Thymus (tissue), 11 donors: ENCODE data around the gene TTC8. TPM values are rescaled to one million over a fixed set of nuclear protein-coding genes. Genes with fewer than 3 reads are reported as not detected.
"Not testable (repeated sequence)": the region's sequence is repeated elsewhere in the genome, so short reads cannot be mapped to it uniquely, and the experiment has no call there.

ENCODE experiments used
- DNase-seq, 9 donors: peaks; one replicate each; pipeline ENCODE4 v3.0.0-alpha.2; 2013; ENCODE audit warnings: low spot score in 9 of 9, low read depth in 6 of 9, missing footprints in 1 of 9
- H3K27ac ChIP-seq, 2 donors: one replicate each; pipeline ENCODE4 v1.5.1; 2013; ENCODE audit warnings: control low read depth in 1 of 2, low read depth in 1 of 2, low read length in 1 of 2, mild to moderate bottlenecking in 1 of 2, moderate library complexity in 1 of 2
- H3K27me3 ChIP-seq, 2 donors: one replicate each; pipeline ENCODE4 v1.5.1; 2013; ENCODE audit warnings: low read length in 1 of 2; ENCODE audit not compliant: control insufficient read depth in 2 of 2, insufficient read depth in 1 of 2
- H3K36me3 ChIP-seq, 2 donors: one replicate each; pipeline ENCODE4 v1.5.1; 2013; ENCODE audit warnings: low read length in 1 of 2, mild to moderate bottlenecking in 1 of 2, moderate library complexity in 1 of 2; ENCODE audit not compliant: control insufficient read depth in 2 of 2, insufficient read depth in 2 of 2
- H3K4me1 ChIP-seq, 2 donors: one replicate each; pipeline ENCODE4 v1.5.1; 2013; ENCODE audit warnings: low read length in 2 of 2; ENCODE audit not compliant: control insufficient read depth in 2 of 2, insufficient read depth in 2 of 2
- H3K4me3 ChIP-seq, 2 donors: one replicate each; pipeline ENCODE4 v1.5.1; 2013; ENCODE audit warnings: low read length in 2 of 2, control low read depth in 1 of 2, mild to moderate bottlenecking in 1 of 2
- H3K9me3 ChIP-seq, 2 donors: one replicate each; pipeline ENCODE4 v1.5.1; 2013; ENCODE audit warnings: low read length in 1 of 2, mild to moderate bottlenecking in 1 of 2; ENCODE audit not compliant: control insufficient read depth in 2 of 2, insufficient read depth in 1 of 2
- WGBS: extraction: QIAGEN DNeasy Blood & Tissue Kit; methylation state at CpG from one replicate; pipeline ENCODE4 v1.1.7; 2013; 5-methylcytosine and 5-hydroxymethylcytosine counted together
- polyA plus RNA-seq: library from polyadenylated mRNA; stranded (reverse); fragments of 200-250 nt; gene quantifications from one replicate; pipeline ENCODE4 v1.2.3, GENCODE V29; 2013
- total RNA-seq: library from RNA; stranded (reverse); fragments of 120-200 nt; gene quantifications from one replicate; pipeline ENCODE4 v1.2.4, GENCODE V29; 2013
- donor health status: healthy.

TTC8 gene
- total and polyA plus RNA-seq, 2 donors, result 5.9 to 12.0 TPM

DNA sequence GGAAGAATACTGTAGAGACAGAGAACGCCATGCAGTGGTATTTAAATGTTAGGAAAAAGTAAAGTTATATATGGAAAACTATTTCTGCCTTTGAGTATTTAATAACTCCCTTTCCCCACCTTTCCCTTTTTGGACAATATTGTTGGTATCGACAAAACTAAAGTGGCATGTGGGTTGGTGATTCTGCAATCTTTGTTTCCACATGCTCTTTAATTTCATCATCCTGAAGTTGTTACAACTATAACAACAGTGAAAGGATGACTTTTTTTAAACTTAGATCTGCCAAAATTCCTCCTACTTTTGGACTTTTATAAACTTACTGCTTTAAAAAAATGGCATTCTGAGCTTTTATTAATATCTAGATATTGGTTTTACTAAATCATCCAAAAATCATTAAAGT, 25.3 kb downstream of the TTC8 start:
- no peak overlapping the region for H3K4me3 ChIP-seq
- WGBS, result 97% methylated on average over 2 of the region's 2 CpGs
- H3K4me1 ChIP-seq, result no peaks in the 10 kb centered on the region
- H3K27me3 ChIP-seq, result no peaks in the 10 kb centered on the region
- no peak overlapping the region for H3K27ac ChIP-seq
- no peaks in the 10 kb centered on the region for H3K9me3 ChIP-seq
- H3K36me3 ChIP-seq, result no peaks in the 10 kb centered on the region
- no peak for DNase-seq

DNA sequence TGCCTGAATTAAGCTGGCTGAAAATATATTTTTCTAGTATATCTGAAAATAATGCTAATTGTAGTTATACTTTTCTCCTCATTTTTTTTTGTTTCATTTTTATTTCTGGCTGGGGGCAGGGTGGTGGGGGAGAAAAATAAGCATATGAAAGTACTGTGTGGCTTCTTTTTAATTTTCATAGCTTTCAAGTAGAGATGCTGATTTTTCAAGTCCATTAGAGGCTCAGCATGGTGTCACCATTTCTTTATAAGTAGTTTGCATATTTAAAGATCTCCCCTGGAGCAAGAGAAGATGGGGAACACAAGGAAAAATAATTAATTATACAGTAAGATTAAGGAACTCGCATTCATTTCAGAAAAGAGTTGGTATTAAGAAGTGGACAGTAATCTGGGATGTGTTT, 27.1 kb downstream of the TTC8 start:
- Histone ChIP-seq H3K9me3 (no peaks in the 10 kb centered on the region), H3K4me1 (no peaks in the 10 kb centered on the region), H3K27me3 (no peaks in the 10 kb centered on the region), H3K36me3 (no peaks in the 10 kb centered on the region), H3K27ac (no peak overlapping the region), H3K4me3 (no peak overlapping the region)
- no peak for DNase-seq
- 97% methylated on average over 1 of the region's 1 CpG for WGBS

DNA sequence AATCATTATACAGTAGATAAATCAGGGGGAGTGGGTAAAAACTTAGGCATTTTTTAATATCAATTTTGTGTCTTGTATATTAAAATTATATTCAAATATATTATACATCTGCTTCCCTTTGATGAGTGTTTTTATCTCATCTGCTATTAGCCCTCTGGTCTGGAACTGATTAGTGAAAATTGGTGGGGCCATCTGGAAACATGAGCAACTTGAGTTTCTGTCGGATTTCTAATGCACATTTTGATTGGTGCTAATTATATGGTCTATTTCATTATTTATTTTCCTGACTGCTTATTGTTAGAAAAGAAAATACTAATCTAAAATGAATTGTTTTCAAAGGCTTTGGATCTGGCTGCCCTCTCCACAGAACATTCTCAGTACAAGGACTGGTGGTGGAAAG, 28.2 kb downstream of the TTC8 start:
- Histone ChIP-seq H3K36me3 (no peaks in the 10 kb centered on the region), H3K9me3 (no peaks in the 10 kb centered on the region), H3K4me1 (no peaks in the 10 kb centered on the region), H3K27ac (no peak overlapping the region), H3K27me3 (no peaks in the 10 kb centered on the region), H3K4me3 (no peak overlapping the region)
- DNase-seq, result no peak
- WGBS, result 90% methylated on average over 1 of the region's 1 CpG

DNA sequence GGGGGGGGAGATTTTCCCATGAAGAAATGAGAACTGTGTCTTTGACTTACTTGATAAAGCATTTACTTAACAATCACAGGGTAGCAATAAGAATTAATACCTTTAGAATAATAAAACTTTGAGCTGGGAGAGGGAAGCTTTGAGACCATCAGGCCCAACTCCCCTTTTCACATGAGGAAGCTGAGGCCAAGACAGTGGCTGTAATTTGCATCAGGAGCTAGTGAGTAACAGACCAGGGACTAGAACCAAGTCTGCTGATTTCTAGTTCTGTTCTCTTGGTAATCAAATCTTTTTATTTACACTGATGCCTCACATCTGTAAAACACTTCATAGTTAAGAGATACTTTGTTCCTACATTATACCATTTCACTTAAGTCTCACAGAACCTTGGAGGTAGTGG, 28.7 kb downstream of the TTC8 start:
- DNase-seq, result no peak
- Histone ChIP-seq H3K27ac (no peak overlapping the region), H3K4me1 (no peaks in the 10 kb centered on the region), H3K36me3 (no peaks in the 10 kb centered on the region), H3K27me3 (no peaks in the 10 kb centered on the region), H3K4me3 (no peak overlapping the region), H3K9me3 (no peaks in the 10 kb centered on the region)

DNA sequence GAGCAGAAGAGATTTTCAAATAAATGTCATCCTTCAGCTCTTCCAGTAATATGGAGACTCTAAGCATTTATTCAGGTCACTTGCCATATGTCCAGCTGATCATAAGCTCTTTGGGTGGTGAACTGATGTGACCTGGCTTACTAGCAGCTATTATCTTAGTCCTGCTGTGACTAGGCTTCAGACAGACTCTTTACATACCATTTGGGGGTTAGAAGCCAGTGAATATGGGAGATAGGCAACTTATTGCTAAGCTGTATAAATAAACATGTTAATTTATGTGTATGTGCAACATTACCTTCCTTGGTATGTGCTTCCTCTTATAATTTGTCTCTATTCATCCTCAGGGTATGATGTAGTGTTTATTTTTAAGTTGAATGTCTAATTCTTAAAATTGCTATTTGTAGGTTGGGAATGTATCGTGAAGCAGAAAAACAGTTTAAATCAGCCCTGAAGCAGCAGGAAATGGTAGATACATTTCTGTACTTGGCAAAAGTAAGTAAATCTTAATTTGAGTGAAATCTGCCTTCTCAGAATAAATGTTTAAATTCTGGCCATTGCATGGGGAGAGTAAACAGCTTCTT, 32.4 kb downstream of the TTC8 start:
- DNase-seq, result no peak
- Histone ChIP-seq H3K9me3 (no peaks in the 10 kb centered on the region), H3K36me3 (no peaks in the 10 kb centered on the region), H3K4me1 (no peaks in the 10 kb centered on the region), H3K27me3 (no peaks in the 10 kb centered on the region), H3K27ac (no peak overlapping the region), H3K4me3 (no peak overlapping the region)
- 96% methylated on average over 1 of the region's 1 CpG for WGBS

DNA sequence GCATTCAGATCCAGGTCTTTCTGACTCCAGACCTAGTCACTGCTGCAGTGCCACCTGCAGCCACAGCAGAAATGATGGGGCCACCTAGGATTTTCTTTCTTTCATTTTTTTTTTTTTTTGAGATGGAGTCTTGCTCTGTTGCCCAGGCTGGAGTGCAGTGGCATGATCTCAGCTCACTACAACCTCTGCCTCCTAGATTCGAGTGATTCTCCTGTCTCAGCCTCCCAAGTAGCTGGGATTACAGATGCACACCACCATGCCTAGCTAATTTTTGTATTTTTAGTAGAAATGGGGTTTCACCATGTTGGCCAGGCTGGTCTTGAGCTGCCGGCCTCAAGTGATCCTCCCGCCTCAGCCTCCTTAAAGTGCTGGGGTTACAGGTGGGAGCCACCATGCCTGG, 33.4 kb downstream of the TTC8 start:
- not testable (repeated sequence) for H3K36me3 ChIP-seq, DNase-seq, H3K9me3 ChIP-seq, H3K4me3 ChIP-seq, H3K4me1 ChIP-seq, H3K27ac ChIP-seq, H3K27me3 ChIP-seq
- 97% methylated on average over 3 of the region's 3 CpGs for WGBS

DNA sequence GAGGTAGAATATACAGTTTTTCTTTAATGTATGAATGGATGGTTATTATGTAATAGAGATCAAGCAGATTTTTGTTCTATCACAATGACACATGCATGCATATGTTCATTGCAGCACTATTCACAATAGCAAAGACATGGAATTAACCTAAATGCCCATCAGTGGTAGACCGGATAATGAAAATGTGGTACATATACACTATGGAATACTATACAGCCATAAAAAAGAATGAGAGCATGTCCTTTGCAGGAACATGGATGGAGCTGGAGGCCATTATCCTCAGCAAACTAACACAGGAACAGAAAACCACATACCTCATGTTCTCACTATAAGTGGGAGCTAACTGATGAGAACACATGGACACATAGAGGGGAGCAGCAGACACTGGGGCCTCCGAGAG, 34.7 kb downstream of the TTC8 start:
- H3K4me3 ChIP-seq, H3K27ac ChIP-seq, H3K9me3 ChIP-seq, H3K36me3 ChIP-seq, H3K4me1 ChIP-seq, H3K27me3 ChIP-seq, DNase-seq: not testable (repeated sequence)
- 98% methylated on average over 2 of the region's 2 CpGs for WGBS

DNA sequence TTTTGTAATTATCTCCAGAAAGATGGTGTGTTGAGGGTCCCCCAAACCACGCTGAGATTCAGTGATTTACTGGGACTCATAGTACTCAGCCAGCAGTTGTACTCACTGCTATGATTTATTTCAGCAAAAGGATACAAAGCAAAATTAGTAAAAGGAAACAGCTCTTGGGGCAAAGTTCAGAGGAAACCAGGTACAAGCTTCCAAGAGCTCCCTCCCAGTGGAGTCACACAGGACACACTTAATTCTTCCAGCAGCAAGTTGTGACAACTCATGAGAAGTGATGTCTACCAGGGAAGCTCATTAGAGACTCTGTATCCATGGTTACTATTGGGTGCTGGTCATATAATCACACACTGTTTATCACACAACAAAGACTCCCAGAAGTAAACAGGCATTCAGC, 38.7 kb downstream of the TTC8 start:
- no peak overlapping the region for H3K27ac ChIP-seq
- 97% methylated on average over 1 of the region's 1 CpG for WGBS

DNA sequence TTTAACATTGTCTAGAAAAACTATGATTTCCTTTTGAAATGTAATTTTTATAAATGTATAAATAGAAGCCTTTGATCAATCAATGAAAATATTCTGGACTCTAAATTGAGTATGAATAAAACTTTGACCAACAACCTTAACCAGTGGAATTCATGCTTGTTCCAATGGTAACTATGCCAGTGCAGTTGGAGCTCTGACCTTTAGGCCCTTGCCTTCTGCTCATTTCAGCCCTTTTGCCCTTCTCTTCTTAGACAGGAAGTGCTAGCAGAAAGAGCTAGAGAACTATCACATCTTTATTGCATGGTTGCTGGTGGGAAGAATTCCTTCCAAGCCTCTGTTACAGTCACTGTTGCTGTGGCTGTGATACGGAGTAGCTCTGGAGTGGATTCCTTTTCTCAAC, 39.7 kb downstream of the TTC8 start:
- Histone ChIP-seq H3K4me3 (no peak overlapping the region), H3K9me3 (no peaks in the 10 kb centered on the region), H3K27me3 (no peaks in the 10 kb centered on the region), H3K27ac (no peak overlapping the region), H3K36me3 (no peaks in the 10 kb centered on the region), H3K4me1 (no peaks in the 10 kb centered on the region)
- no peak for DNase-seq
- WGBS, result 100% methylated on average over 1 of the region's 1 CpG

More for the DNA sequence above, 38.7 kb downstream of the TTC8 start:
- Histone ChIP-seq H3K4me3 (no peak overlapping the region), H3K27me3 (no peaks in the 10 kb centered on the region), H3K9me3 (no peaks in the 10 kb centered on the region), H3K4me1 (no peaks in the 10 kb centered on the region), H3K36me3 (no peaks in the 10 kb centered on the region)
- no peak for DNase-seq

DNA sequence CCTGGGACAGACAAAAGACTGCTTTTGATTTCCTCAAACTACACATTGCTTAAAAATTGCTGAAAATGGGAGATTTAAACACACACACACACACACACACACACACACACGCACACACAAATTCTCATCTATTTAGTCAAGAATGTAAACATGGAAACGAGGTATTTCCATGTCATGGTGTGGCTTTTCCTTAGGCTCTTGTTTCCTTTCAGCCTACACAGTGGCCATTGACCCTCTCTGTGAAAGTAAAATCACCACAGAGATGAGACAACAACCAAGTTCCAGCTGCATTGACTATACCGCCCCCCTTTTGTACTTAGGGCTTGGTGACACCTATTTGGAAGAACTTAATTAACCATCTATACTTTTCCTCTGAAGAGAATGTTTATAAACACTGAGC, 41.9 kb downstream of the TTC8 start:
- H3K4me1 ChIP-seq, result no peaks in the 10 kb centered on the region
- no peaks in the 10 kb centered on the region for H3K36me3 ChIP-seq
- no peak overlapping the region for H3K4me3 ChIP-seq
- WGBS, result 96% methylated on average over 3 of the region's 3 CpGs
- no peak for DNase-seq
- H3K27me3 ChIP-seq, result no peaks in the 10 kb centered on the region
- H3K9me3 ChIP-seq, result no peaks in the 10 kb centered on the region
- H3K27ac ChIP-seq, result no peak overlapping the region
